Peyer's patch (tissue), 4 donors: Measurements from ENCODE around the gene INPP5A.

Experiments used
- POLR2A ChIP-seq, 2 donors: fragments of 450-650 bp; IDR thresholded peaks; one replicate each; pipeline ENCODE4 v1.5.1; 2017; ENCODE audit warnings: antibody characterized with exemption in 2 of 2, mild to moderate bottlenecking in 2 of 2, moderate library complexity in 2 of 2
- TF ChIP-seq, protein P1 (sequence below), 6 experiments: fragments of 450-650 bp in 4 of 6; fragments of 200-600 bp in 2 of 6; sonication (generic) in 1 of 6; IDR thresholded peaks; one replicate each; pipeline ENCODE4 v1.5.1; 2017 to 2019; ENCODE audit warnings: antibody characterized with exemption in 6 of 6, mild to moderate bottlenecking in 3 of 6, moderate library complexity in 1 of 6

DNA sequence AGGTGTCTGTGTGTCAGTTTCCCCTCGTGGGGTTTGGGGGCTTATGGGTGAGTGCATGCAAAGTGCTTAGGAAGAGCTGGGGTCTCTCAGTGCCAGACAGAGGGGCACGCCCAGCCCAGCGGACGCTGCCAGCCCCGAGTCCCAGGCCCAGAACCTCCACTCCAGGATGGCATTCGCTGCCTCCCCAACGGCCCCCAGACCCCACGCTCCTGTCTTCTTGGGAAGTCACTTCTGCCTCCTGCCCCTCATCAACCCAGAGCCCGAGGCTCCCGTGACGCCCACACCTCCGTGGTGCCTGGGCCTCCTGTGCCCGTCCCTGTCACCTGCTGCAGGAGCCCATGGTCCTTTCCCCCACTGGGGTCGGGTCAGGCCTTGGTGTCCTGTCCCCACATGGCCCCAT lies 213.3 kb downstream of the INPP5A start:
- TF ChIP-seq, protein P1, sequence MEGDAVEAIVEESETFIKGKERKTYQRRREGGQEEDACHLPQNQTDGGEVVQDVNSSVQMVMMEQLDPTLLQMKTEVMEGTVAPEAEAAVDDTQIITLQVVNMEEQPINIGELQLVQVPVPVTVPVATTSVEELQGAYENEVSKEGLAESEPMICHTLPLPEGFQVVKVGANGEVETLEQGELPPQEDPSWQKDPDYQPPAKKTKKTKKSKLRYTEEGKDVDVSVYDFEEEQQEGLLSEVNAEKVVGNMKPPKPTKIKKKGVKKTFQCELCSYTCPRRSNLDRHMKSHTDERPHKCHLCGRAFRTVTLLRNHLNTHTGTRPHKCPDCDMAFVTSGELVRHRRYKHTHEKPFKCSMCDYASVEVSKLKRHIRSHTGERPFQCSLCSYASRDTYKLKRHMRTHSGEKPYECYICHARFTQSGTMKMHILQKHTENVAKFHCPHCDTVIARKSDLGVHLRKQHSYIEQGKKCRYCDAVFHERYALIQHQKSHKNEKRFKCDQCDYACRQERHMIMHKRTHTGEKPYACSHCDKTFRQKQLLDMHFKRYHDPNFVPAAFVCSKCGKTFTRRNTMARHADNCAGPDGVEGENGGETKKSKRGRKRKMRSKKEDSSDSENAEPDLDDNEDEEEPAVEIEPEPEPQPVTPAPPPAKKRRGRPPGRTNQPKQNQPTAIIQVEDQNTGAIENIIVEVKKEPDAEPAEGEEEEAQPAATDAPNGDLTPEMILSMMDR (IDR thresholded peaks at IDR 0.05) = no peak
- no peak for TF ChIP-seq POLR2A (IDR thresholded peaks at IDR 0.05)
